Lower leg skin (tissue), 3 donors: ENCODE measurements around the gene RAP1A.

Experiments
- POLR2A ChIP-seq, 2 donors: fragments of 450-650 bp; IDR thresholded peaks; one replicate each; pipeline ENCODE4 v1.6.1; 2016 to 2017; ENCODE audit warnings: antibody characterized with exemption in 2 of 2, mild to moderate bottlenecking in 1 of 2, moderate library complexity in 1 of 2
- TF ChIP-seq, protein P1 (sequence below), 3 donors: fragments of 450-650 bp; IDR thresholded peaks; one replicate each; pipeline ENCODE4 v1.5.1; 2016; ENCODE audit warnings: antibody characterized with exemption in 3 of 3, mild to moderate bottlenecking in 3 of 3, moderate library complexity in 2 of 3

DNA sequence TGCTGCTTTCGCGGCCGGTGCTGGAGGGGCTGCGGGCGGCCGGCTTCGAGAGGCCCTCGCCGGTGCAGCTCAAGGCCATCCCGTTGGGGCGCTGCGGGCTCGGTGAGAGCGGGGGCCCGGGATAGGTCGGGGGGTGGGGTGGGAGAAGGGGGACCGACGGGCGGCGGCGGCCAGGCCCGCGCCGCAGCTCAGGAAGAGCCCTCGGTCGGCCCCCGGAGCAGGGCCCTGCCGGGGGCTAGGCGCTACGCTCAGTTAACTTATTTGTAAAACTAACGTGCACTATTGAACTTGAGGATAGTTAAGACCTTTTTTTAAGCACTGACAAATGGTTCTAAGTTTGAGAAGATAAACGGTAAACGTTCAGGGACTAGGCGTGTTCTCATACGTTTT lies 136.5 kb downstream of the RAP1A start:
- TF ChIP-seq, protein P1, sequence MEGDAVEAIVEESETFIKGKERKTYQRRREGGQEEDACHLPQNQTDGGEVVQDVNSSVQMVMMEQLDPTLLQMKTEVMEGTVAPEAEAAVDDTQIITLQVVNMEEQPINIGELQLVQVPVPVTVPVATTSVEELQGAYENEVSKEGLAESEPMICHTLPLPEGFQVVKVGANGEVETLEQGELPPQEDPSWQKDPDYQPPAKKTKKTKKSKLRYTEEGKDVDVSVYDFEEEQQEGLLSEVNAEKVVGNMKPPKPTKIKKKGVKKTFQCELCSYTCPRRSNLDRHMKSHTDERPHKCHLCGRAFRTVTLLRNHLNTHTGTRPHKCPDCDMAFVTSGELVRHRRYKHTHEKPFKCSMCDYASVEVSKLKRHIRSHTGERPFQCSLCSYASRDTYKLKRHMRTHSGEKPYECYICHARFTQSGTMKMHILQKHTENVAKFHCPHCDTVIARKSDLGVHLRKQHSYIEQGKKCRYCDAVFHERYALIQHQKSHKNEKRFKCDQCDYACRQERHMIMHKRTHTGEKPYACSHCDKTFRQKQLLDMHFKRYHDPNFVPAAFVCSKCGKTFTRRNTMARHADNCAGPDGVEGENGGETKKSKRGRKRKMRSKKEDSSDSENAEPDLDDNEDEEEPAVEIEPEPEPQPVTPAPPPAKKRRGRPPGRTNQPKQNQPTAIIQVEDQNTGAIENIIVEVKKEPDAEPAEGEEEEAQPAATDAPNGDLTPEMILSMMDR (IDR thresholded peaks at IDR 0.05) = no peak
- no peak for TF ChIP-seq POLR2A (IDR thresholded peaks at IDR 0.05)
